GM12878 (cell line): ENCODE results near the gene KDF1. TPM values are rescaled to one million over a fixed set of nuclear protein-coding genes. Genes with fewer than 3 reads are reported as not detected.

Experiments used
- ATAC-seq: fragments of 200-7000 bp; cut with Tn5 transposase; 3 replicates; pipeline ENCODE4 v1.9.1; 2020; ENCODE audit warnings: mild to moderate bottlenecking, moderate library complexity
- BruUV-seq: library from RNA; stranded (reverse); fragments of 400-500 nt; replicated peaks from 2 replicates; lab custom pipeline; 2021; lab: Mats Ljungman, UMichigan
- CTCF ChIA-PET: fragments of 300-600 bp; sonication (Branson Sonifier 250); formaldehyde crosslinking; extraction: SDS; loops from one replicate; lab custom pipeline; 2021; ENCODE audit warnings: inconsistent platforms; lab: Yijun Ruan, JAX
- POLR2A ChIA-PET: fragments of 350-600 bp; formaldehyde crosslinking; extraction: SDS; loops from one replicate; lab custom pipeline; 2021; ENCODE audit warnings: inconsistent platforms; lab: Charles Lee
- RAD21 ChIA-PET: fragments of 300-600 bp; sonication (Branson Sonifier 250); formaldehyde crosslinking; loops from one replicate; lab custom pipeline; 2023; ENCODE audit warnings: antibody characterized with exemption; ENCODE audit not compliant: unreplicated experiment; lab: Charles Lee
- SMC1A ChIA-PET: fragments of 300-600 bp; sonication (Branson Sonifier 250); formaldehyde crosslinking; loops from one replicate; lab custom pipeline; 2023; ENCODE audit not compliant: unreplicated experiment, uncharacterized antibody; lab: Charles Lee
- DNase-seq: peaks from one replicate; pipeline ENCODE4 v3.0.0-alpha.2; 2011; ENCODE audit warnings: low read depth, low spot score
- FAIRE-seq: peaks from 3 replicates; lab custom pipeline; 2011; peaks lifted over from hg19 to GRCh38; lab: Jason Lieb, UNC
- H2AFZ ChIP-seq: 2 replicates; pipeline ENCODE4 v1.6.0; 2011; ENCODE audit warnings: low read depth, low read length, control low read depth; ENCODE audit not compliant: control insufficient read depth
- H3K27ac ChIP-seq: 2 replicates; pipeline ENCODE4 v1.5.1; 2011; ENCODE audit warnings: control low read depth; ENCODE audit not compliant: control insufficient read depth, insufficient read depth
- H3K27me3 ChIP-seq, 2 experiments: replicated peaks in 1 of 2; 2 replicates each; pipeline versions ENCODE4 v1.6.0 to v1.6.1; 2011; ENCODE audit warnings: low read length in 1 of 2; ENCODE audit not compliant: control insufficient read depth in 2 of 2, insufficient read depth in 2 of 2
- H3K36me3 ChIP-seq, 2 experiments: 2 replicates each; pipeline ENCODE4 v1.5.1; 2011; ENCODE audit warnings: low read length in 1 of 2; ENCODE audit not compliant: control insufficient read depth in 2 of 2, insufficient read depth in 2 of 2
- H3K4me1 ChIP-seq: 2 replicates; pipeline ENCODE4 v1.6.1; 2011; ENCODE audit warnings: mild to moderate bottlenecking, low read length, moderate library complexity, mixed read lengths; ENCODE audit not compliant: control insufficient read depth, insufficient read depth
- H3K4me2 ChIP-seq: 2 replicates; pipeline ENCODE4 v1.6.0; 2011; ENCODE audit warnings: control low read depth; ENCODE audit not compliant: control insufficient read depth, insufficient read depth
- H3K4me3 ChIP-seq: fragments of 200-600 bp; sonication (generic); 2 replicates; pipeline ENCODE4 v1.5.1; 2016
- H3K79me2 ChIP-seq: 2 replicates; pipeline ENCODE4 v1.6.0; 2011; ENCODE audit warnings: low read length; ENCODE audit not compliant: control insufficient read depth, insufficient read depth
- H3K9ac ChIP-seq: 2 replicates; pipeline ENCODE4 v1.8.0; 2011; ENCODE audit warnings: low read length, control low read depth, mixed read lengths; ENCODE audit not compliant: control insufficient read depth, insufficient read depth
- H3K9me3 ChIP-seq: replicated peaks from 3 replicates; pipeline ENCODE4 v1.5.1; 2011; ENCODE audit warnings: mild to moderate bottlenecking, low read length; ENCODE audit not compliant: control insufficient read depth, insufficient read depth
- H4K20me1 ChIP-seq: 2 replicates; pipeline ENCODE4 v1.6.0; 2011; ENCODE audit not compliant: control insufficient read depth, insufficient read depth
- BCLAF1 ChIP-seq: fragments of 450-650 bp; IDR thresholded peaks from 2 replicates; pipeline ENCODE4 v1.6.1; 2017; ENCODE audit warnings: antibody characterized with exemption, mild to moderate bottlenecking, moderate library complexity
- ESRRA ChIP-seq: IDR thresholded peaks from 2 replicates; pipeline ENCODE4 v1.6.1; 2012; ENCODE audit warnings: mild to moderate bottlenecking, low read length, improper control_type of control experiment
- GABPA ChIP-seq: IDR thresholded peaks from 2 replicates; pipeline ENCODE4 v1.6.1; 2014; ENCODE audit warnings: antibody characterized with exemption, low read depth, mild to moderate bottlenecking, inconsistent platforms
- GATAD2B ChIP-seq: fragments of 450-650 bp; conservative IDR thresholded peaks from 2 replicates; pipeline ENCODE4 v1.6.1; 2017; ENCODE audit warnings: low read depth, mild to moderate bottlenecking, moderate library complexity
- HDAC2 ChIP-seq: fragments of 200-600 bp; sonication (generic); IDR thresholded peaks from 2 replicates; pipeline ENCODE4 v1.6.1; 2017
- NKRF ChIP-seq: fragments of 450-650 bp; conservative IDR thresholded peaks from 2 replicates; pipeline ENCODE4 v1.6.1; 2017; ENCODE audit warnings: mild to moderate bottlenecking, moderate library complexity
- RCOR1 ChIP-seq: conservative IDR thresholded peaks from 2 replicates; pipeline ENCODE4 v1.6.1; 2012; ENCODE audit warnings: low read depth, low read length, improper control_type of control experiment
- RUNX3 ChIP-seq: IDR thresholded peaks from 2 replicates; pipeline ENCODE4 v1.6.1; 2012; ENCODE audit warnings: low read length, inconsistent platforms
- SMARCA5 ChIP-seq: fragments of 450-650 bp; IDR thresholded peaks from 2 replicates; pipeline ENCODE4 v1.6.1; 2017; ENCODE audit warnings: mild to moderate bottlenecking
- TCF12 ChIP-seq: IDR thresholded peaks from 2 replicates; pipeline ENCODE4 v1.6.1; 2011; ENCODE audit warnings: low read depth, mild to moderate bottlenecking, low read length
- TCF3 ChIP-seq: IDR thresholded peaks from 2 replicates; pipeline ENCODE4 v1.6.1; 2012; ENCODE audit warnings: low read depth, mild to moderate bottlenecking, low read length, borderline replicate concordance; ENCODE audit not compliant: insufficient read depth
- WGBS: methylation state at CpG from one replicate; pipeline ENCODE4 v1.1.6; 2016; ENCODE audit warnings: low lambda C conversion rate; ENCODE audit not compliant: insufficient replicate concordance, insufficient coverage; ENCODE audit errors: missing lambda C conversion rate; 5-methylcytosine and 5-hydroxymethylcytosine counted together
- in situ Hi-C: fragments of 300-500 bp; cut with MboI; formaldehyde crosslinking; loops from 9 replicates; pipeline ENCODE4 v1.14.3; 2018; ENCODE audit warnings: mixed read lengths
- intact Hi-C: fragments of 100-400 bp; cut with micrococcal nuclease; formaldehyde crosslinking; loops from one replicate; pipeline ENCODE4 v1.14.2; 2022; ENCODE audit not compliant: unreplicated experiment
- polyA plus RNA-seq, 11 experiments: library from polyadenylated mRNA; depleted of rRNA in 4 of 11; unstranded in 6 of 11; stranded (reverse) in 5 of 11; fragments of >200 nt; fragmentation: Nextera tagmentation in 4 of 11; fragmentation: Illumina TruSeq in 1 of 11; extraction: Ambion mirVana in 4 of 11; extraction: Trizol in 1 of 11; gene quantifications; 1 replicate in 1 of 11; 2 replicates in 10 of 11; pipeline versions ENCODE4 v1.2.1 to v1.2.3, GENCODE V29; 2011 to 2016; ENCODE audit warnings: inconsistent platforms in 2 of 11, missing spikeins in 2 of 11, low read depth in 1 of 11
- total RNA-seq, 4 experiments: library from RNA; depleted of rRNA in 3 of 4; stranded (reverse); fragments of >200 nt in 3 of 4; fragmentation: Illumina TruSeq in 1 of 4; extraction: Trizol in 1 of 4; gene quantifications; 2 replicates each; pipeline versions ENCODE4 v1.2.1 to v1.2.3, GENCODE V29; 2013 to 2021
- TF ChIP-seq, protein P1 (sequence below): IDR thresholded peaks from 2 replicates; pipeline ENCODE4 v1.6.1; 2011; ENCODE audit warnings: low read depth, mild to moderate bottlenecking, low read length, moderate library complexity, borderline replicate concordance; ENCODE audit errors: extremely low read depth

KDF1 gene
- total and polyA plus RNA-seq, 10 of the 15 experiments (the other 5 are each of a cell fraction or from before 2014, with no cell fraction given) = 0.03 to 0.13 (median 0.04) TPM; not detected in 7

DNA sequence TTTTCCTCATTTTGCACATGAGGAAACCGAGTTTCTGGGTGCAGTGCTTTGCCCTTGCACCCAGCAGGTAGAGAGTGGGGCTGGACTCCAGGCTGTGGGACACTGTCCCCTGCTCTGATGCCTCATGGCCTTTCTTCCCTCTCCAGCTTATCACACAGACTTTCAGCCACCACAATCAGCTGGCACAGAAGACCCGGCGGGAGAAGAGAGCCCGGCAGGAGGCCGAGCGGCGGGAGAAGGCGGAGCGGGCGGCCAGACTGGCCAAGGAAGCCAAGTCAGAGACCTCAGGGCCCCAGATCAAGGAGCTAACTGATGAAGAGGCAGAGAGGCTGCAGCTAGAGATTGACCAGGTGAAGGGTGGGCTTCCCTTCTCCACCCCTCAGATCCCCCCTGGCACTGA lies 19.0 kb downstream of the KDF1 start:
- Histone ChIP-seq H2AFZ (no peak overlapping the region), H3K27me3 (no peaks in the 10 kb centered on the region), H3K9me3 (no peaks in the 10 kb centered on the region), H3K27ac (no peak overlapping the region), H3K4me1 (no peaks in the 10 kb centered on the region), H3K9ac (no peak overlapping the region), H3K79me2 (peaks cover 2% of the 10 kb centered on the region), H4K20me1 (no peaks in the 10 kb centered on the region; the same call in 1 of the 2 replicates), H3K4me3 (no peak overlapping the region), H3K36me3 (peaks cover 20 to 30% of the 10 kb centered on the region in 2 experiments), H3K4me2 (no peak overlapping the region)
- no TSS peak for BruUV-seq
- RAD21 ChIA-PET = no interaction called here
- CTCF ChIA-PET = no interaction called here
- in situ Hi-C loops = no loop called here
- ATAC-seq (no peak), FAIRE-seq (no peak), DNase-seq (no peak)
- intact Hi-C loops = no loop called here
- SMC1A ChIA-PET = no interaction called here
- POLR2A ChIA-PET = no interaction called here
- TF ChIP-seq ESRRA = no peak
- no peak for TF ChIP-seq HDAC2
- TF ChIP-seq GATAD2B = no peak
- TF ChIP-seq SMARCA5 = no peak
- WGBS = 97% methylated on average over 10 of the region's 10 CpGs

DNA sequence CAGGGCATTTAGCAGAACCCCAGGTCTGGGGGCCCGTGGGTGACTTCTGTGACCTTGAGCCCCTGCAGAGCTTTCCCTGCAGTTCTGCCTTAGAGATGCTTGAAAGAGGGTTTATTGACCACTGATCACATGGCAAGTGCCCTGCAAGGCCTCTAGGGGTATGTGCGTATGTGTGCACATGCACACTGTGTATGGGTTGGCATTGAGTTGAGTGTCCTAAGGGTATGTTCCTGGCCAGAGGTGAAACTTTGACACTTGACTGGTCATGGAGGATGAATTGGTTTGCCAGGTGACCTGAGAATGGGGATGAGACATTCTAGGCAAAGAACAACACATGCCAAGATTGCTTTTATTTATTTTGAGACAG lies 21.6 kb downstream of the KDF1 start:
- POLR2A ChIA-PET = no interaction called here
- BruUV-seq = no TSS peak
- FAIRE-seq = no peak
- TF ChIP-seq GABPA (no peak), TCF12 (no peak), NKRF (no peak), BCLAF1 (no peak), TCF3 (no peak), RUNX3 (no peak), RCOR1 (no peak)
- TF ChIP-seq, protein P1, sequence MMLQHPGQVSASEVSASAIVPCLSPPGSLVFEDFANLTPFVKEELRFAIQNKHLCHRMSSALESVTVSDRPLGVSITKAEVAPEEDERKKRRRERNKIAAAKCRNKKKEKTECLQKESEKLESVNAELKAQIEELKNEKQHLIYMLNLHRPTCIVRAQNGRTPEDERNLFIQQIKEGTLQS = no peak

More for the DNA sequence above, 21.6 kb downstream of the KDF1 start:
- ChIA-PET RAD21 (no interaction called here), SMC1A (no interaction called here), CTCF (no interaction called here)
- H4K20me1 ChIP-seq = no peaks in the 10 kb centered on the region
- intact Hi-C loops = no loop called here
- no peak overlapping the region for H3K9ac ChIP-seq
- in situ Hi-C loops = no loop called here
- H3K4me2 ChIP-seq = no peak overlapping the region
- DNase-seq (no peak), ATAC-seq (no peak)
- H3K9me3 ChIP-seq = no peaks in the 10 kb centered on the region
- no peak overlapping the region for H3K4me3 ChIP-seq
- peaks cover 15 to 26% of the 10 kb centered on the region in 2 experiments for H3K36me3 ChIP-seq
- H3K4me1 ChIP-seq = no peaks in the 10 kb centered on the region
- peaks cover 2% of the 10 kb centered on the region for H3K79me2 ChIP-seq
- no peak overlapping the region for H2AFZ ChIP-seq
- WGBS = 81% methylated on average over 2 of the region's 2 CpGs
- no peaks in the 10 kb centered on the region for H3K27me3 ChIP-seq
- no peak overlapping the region for H3K27ac ChIP-seq
